Thyroid gland (tissue), 4 donors: ENCODE results near the gene WDR47.

Source experiments
- CTCF ChIP-seq, 6 experiments: fragments of 200-600 bp in 3 of 6; fragments of 450-650 bp in 3 of 6; sonication (generic) in 3 of 6; IDR thresholded peaks; one replicate each; pipeline ENCODE4 v1.5.1; 2016 to 2019; ENCODE audit warnings: antibody characterized with exemption in 6 of 6, mild to moderate bottlenecking in 2 of 6, inconsistent platforms in 1 of 6, moderate library complexity in 1 of 6
- POLR2A ChIP-seq, 2 donors: fragments of 450-650 bp; IDR thresholded peaks; one replicate each; pipeline ENCODE4 v1.6.1; 2017; ENCODE audit warnings: antibody characterized with exemption in 2 of 2, mild to moderate bottlenecking in 2 of 2, moderate library complexity in 1 of 2

- TF ChIP-seq POLR2A (IDR thresholded peaks at IDR 0.05), result no peak
- TF ChIP-seq CTCF (IDR thresholded peaks at IDR 0.05), result no peak
These were observed 80.7 kb downstream of the WDR47 start for GRCh38 chr1:108961198-108961597.
